Omental fat pad (tissue), 4 donors: ENCODE measurements around the gene KHDC1L. TPM values are rescaled to one million over a fixed set of nuclear protein-coding genes. Genes with fewer than 3 reads are reported as not detected.
"Not testable (repeated sequence)": the region's sequence is repeated elsewhere in the genome, so short reads cannot be mapped to it uniquely, and the experiment has no call there.

Experiments
- ATAC-seq: fragments of 150-250 bp; one replicate; pipeline ENCODE4 v1.9.1; 2016; ENCODE audit warnings: mild to moderate bottlenecking, moderate library complexity; ENCODE audit not compliant: low FRiP score
- DNase-seq: peaks from one replicate; pipeline ENCODE4 v3.0.0-alpha.2; 2019; ENCODE audit warnings: low spot score
- total RNA-seq, 4 donors: library from RNA; depleted of rRNA; stranded (reverse); fragments of >200 nt; gene quantifications; one replicate each; pipeline ENCODE4 v1.1.0, GENCODE V29; 2016
- TF ChIP-seq, protein P1 (sequence below), 3 donors: fragments of 450-650 bp; IDR thresholded peaks; one replicate each; pipeline ENCODE4 v1.5.1; 2016 to 2017; ENCODE audit warnings: antibody characterized with exemption in 3 of 3, mild to moderate bottlenecking in 3 of 3, moderate library complexity in 2 of 3

KHDC1L gene
- total RNA-seq, 4 donors from 2014 or later: not detected

DNA sequence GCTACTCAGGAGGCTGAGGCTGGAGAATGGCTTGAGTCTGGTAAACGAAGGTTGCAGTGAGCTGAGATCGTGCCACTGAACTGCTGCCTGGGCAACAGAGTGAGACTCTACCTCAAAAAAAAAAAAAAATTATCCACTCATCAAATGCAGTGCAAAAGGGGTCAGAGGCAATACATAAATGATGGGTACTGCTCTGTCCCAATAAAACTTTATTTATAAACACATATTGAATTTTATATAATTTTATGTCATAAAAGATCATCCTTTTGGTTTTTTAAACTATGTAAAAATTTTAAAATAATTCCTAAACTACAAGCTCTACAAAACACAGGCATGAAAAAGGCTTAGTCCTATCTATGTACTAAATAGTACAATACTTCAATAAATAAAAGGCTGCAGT is 27.4 kb upstream of the KHDC1L start:
- TF ChIP-seq, protein P1, sequence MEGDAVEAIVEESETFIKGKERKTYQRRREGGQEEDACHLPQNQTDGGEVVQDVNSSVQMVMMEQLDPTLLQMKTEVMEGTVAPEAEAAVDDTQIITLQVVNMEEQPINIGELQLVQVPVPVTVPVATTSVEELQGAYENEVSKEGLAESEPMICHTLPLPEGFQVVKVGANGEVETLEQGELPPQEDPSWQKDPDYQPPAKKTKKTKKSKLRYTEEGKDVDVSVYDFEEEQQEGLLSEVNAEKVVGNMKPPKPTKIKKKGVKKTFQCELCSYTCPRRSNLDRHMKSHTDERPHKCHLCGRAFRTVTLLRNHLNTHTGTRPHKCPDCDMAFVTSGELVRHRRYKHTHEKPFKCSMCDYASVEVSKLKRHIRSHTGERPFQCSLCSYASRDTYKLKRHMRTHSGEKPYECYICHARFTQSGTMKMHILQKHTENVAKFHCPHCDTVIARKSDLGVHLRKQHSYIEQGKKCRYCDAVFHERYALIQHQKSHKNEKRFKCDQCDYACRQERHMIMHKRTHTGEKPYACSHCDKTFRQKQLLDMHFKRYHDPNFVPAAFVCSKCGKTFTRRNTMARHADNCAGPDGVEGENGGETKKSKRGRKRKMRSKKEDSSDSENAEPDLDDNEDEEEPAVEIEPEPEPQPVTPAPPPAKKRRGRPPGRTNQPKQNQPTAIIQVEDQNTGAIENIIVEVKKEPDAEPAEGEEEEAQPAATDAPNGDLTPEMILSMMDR (IDR thresholded peaks at IDR 0.05): no peak
- ATAC-seq (no peak), DNase-seq (no peak)

DNA sequence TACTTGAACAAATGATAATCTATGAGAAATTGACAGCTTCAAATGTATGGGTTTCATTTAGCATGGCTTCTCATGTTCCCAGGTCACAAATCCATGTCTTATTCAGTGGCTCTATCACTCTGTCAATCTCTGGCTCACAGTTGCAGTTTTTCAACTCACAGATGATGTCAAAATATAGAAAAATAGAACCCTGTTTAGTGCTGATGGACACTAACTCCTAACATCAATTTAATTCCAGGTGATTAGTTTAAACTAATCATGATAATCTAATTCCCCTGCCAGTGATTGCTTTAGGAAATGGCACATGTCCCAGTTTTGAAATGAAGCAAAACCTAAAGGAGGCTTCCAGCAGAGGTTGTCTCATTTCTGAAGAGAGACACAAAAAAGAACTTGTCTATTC is 24.7 kb upstream of the KHDC1L start:
- no peak for ATAC-seq
- no peak for DNase-seq

DNA sequence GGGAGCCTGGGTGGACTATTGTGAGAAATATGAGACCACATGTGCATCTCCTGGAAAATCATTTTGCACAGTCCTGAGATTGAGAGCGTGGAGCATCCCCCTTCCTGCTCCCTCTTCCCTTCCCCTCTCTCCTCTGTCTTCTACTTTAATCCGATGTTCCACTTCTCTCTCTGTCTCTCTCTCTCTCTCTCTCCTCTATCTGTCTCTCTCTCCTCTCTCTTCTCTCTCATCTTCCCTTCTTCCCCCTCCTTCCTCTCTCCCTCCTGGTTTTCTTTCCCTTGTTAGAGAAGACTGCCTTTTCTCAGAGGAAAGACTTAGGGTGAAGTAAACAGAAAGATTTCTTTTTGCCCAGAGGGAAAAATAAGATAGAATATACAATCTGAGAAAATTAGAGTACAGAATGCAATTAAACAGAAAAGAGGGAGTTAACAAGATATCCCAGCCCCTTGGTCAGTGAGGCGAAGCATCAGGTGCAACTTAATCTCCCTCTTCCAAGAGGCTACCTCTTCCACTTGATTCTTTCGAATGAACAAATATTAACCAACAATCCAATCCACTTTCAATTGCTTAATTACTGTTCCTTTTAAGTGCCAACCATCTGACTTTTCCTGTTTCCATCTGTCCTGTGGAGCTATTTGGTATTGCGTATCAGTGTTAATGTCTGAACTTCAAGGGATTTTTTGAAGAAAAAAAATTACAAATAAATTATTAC is 23.1 kb upstream of the KHDC1L start:
- TF ChIP-seq, protein P1 (IDR thresholded peaks at IDR 0.05): no peak
- DNase-seq (no peak), ATAC-seq (no peak)

More for the DNA sequence above, 24.7 kb upstream of the KHDC1L start:
- TF ChIP-seq, protein P1 (IDR thresholded peaks at IDR 0.05): no peak

DNA sequence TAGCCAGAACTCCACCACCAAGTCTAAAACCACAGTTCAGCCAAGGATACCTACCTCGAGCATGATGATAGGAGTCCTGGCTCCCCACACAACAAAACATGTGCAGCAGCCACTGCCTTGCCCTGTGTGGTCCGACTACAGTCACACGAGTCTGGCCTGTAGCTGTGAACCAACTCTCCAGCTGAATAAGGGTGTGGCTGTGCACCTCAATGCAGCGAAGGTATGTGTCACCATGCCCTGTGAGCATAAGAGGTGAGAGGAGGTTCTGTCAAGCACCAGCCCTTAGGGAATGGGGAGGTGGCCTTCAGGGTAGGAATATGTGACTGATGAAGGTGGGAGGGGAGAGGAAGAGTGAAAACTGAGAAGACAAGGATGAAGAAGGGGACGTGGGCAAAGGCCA is 16.7 kb upstream of the KHDC1L start:
- TF ChIP-seq, protein P1 (IDR thresholded peaks at IDR 0.05): no peak
- DNase-seq (no peak), ATAC-seq (no peak)

DNA sequence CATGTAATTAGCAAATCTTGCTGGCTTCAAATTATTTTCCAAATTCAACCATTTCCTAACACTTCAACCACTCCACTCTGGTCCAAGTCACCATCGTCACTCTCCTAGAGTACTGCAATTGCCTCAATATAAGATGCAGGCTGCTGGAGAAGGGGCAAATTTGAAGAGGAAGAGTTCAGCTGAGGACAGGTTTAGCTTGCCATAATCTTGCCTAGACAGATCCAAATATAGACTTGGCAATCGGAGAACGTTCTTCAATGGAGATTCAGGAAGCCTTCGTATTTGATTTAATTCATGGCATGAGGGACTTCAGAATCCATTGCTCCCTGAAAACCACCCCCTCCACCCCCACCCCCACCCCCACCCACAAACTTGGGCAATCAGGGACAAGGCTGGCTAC is 15.4 kb upstream of the KHDC1L start:
- ATAC-seq: no peak
- TF ChIP-seq, protein P1 (IDR thresholded peaks at IDR 0.05): no peak
- no peak for DNase-seq

DNA sequence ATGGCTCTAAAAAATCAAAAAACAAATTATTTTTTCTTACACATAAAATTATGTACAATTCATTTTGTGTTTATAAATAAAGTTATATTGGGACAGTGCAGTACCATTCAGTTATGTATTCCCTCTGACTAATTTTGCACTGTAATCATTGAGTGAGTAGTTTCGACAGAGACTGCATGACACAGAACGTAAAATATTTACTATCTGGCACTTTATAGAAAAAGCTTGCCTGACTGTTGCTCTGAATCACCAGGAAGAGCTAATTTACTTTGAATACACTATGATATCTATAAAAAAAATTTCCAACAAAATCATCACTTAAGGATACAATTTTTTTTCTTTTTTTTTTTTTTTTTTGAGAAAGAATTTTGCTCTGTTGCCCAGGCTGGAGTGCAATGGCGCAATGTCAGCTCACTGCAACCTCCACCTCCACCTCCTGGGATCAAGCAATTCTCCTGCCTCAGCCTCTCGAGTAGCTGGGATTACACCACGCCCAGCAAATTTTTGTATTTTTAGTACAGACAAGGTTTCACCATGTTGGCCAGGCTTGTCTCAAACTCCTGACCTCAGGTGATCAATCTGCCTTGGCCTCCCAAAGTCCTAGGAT is 11.0 kb upstream of the KHDC1L start:
- ATAC-seq (peak; percentile 74), DNase-seq (no peak)
- TF ChIP-seq, protein P1 (IDR thresholded peaks at IDR 0.05): no peak

DNA sequence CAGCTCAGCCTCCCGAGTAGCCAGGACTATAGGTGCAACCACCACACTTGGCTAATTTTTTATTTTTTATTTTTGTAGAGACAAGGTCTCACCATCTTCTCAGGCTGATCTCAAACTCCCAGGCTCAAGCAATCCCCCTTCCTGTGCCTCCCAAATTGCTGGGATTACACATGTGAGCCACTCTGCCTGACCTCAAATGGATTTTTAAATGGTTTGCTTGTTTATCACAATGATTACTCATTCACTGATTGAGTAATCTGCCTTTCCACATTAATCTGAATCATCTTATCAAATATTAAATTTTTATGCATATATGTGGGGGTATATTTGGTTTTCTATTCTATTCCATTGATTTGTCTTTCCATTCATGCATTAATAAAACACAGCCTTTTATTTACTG is 9.4 kb upstream of the KHDC1L start:
- TF ChIP-seq, protein P1 (IDR thresholded peaks at IDR 0.05): no peak
- ATAC-seq (peak; percentile 72), DNase-seq (no peak)

DNA sequence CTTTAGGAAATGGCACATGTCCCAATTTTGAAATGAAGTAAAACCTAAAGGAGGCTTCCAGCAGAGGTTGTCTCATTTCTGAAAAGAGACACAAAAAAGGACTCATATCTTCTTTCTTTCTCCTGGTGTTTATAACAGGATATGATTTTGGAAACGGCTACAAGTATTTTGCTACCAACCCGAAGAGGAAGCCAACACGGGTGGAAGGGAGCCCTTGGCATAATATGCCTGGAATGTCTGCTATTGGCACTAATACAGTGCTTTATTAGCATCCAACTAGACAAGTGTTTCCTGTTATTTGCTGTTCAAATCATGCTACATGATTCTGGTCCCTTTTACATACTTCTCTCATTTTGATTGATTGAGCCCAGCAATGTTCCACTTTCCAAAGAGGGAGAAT is 8.7 kb upstream of the KHDC1L start:
- DNase-seq, ATAC-seq: not testable (repeated sequence)
